ENCODE measurements around the gene SPDYE2. TPM values are rescaled to one million over a fixed set of nuclear protein-coding genes. Genes with fewer than 3 reads are reported as not detected.
A peak's percentile ranks its signal among the peaks of the same experiment; 100 is the strongest.
"Not testable (repeated sequence)": the region's sequence is repeated elsewhere in the genome, so short reads cannot be mapped to it uniquely, and the experiment has no call there.

Gene SPDYE2
- total RNA-seq, 2 experiments from 2014 or later, result 0.29 TPM; not detected in 1

- ATAC-seq; H3K27ac Mint-ChIP-seq; H3K4me1 Mint-ChIP-seq; H3K27me3 Mint-ChIP-seq; DNase-seq; H3K4me3 Mint-ChIP-seq; H3K36me3 Mint-ChIP-seq; H3K9me3 Mint-ChIP-seq (ENCODE audit: low read depth); CTCF ChIA-PET: not testable (repeated sequence)
These were observed 53.6 kb downstream of the SPDYE2 start for GRCh38 chr7:102604431-102605145.

- CTCF ChIA-PET; H3K36me3 Mint-ChIP-seq; ATAC-seq; H3K27ac Mint-ChIP-seq; H3K9me3 Mint-ChIP-seq (ENCODE audit: low read depth); H3K27me3 Mint-ChIP-seq; H3K4me3 Mint-ChIP-seq; H3K4me1 Mint-ChIP-seq; DNase-seq: not testable (repeated sequence)
These were observed 55.8 kb downstream of the SPDYE2 start for GRCh38 chr7:102606848-102607247.

- H3K27me3 Mint-ChIP-seq; H3K36me3 Mint-ChIP-seq; H3K4me3 Mint-ChIP-seq; ATAC-seq; CTCF ChIA-PET; DNase-seq; H3K4me1 Mint-ChIP-seq; H3K9me3 Mint-ChIP-seq (ENCODE audit: low read depth); H3K27ac Mint-ChIP-seq: not testable (repeated sequence)
These were observed 58.7 kb downstream of the SPDYE2 start for GRCh38 chr7:102609734-102610133.

GRCh38 chr7:102610441-102610840 is 59.4 kb downstream of the SPDYE2 start:
- CTCF ChIA-PET; H3K36me3 Mint-ChIP-seq; DNase-seq; H3K4me1 Mint-ChIP-seq; H3K27me3 Mint-ChIP-seq; H3K27ac Mint-ChIP-seq; H3K9me3 Mint-ChIP-seq (ENCODE audit: low read depth); ATAC-seq; H3K4me3 Mint-ChIP-seq: not testable (repeated sequence)

- peak; percentile 70 for ATAC-seq
- H3K4me1 Mint-ChIP-seq; H3K27ac Mint-ChIP-seq; H3K27me3 Mint-ChIP-seq; H3K9me3 Mint-ChIP-seq (ENCODE audit: low read depth); H3K36me3 Mint-ChIP-seq; H3K4me3 Mint-ChIP-seq; DNase-seq; CTCF ChIA-PET: not testable (repeated sequence)
These were observed 60.1 kb downstream of the SPDYE2 start for GRCh38 chr7:102611013-102611674.

- DNase-seq; H3K36me3 Mint-ChIP-seq; CTCF ChIA-PET; H3K27ac Mint-ChIP-seq; H3K27me3 Mint-ChIP-seq; H3K4me3 Mint-ChIP-seq; H3K4me1 Mint-ChIP-seq; ATAC-seq; H3K9me3 Mint-ChIP-seq (ENCODE audit: low read depth): not testable (repeated sequence)
These were observed 60.8 kb downstream of the SPDYE2 start for GRCh38 chr7:102611675-102612325.

Other genes starting within 250 kb of the SPDYE2 start
- not detected for gene SPDYE6, start 194.8 kb upstream of the SPDYE2 start, total RNA-seq
- gene PRKRIP1, start 154.9 kb upstream of the SPDYE2 start, total RNA-seq, result 10 to 100 TPM; 22.2 to 34.5 TPM
- gene ORAI2, start 117.7 kb upstream of the SPDYE2 start, total RNA-seq, result 10 to 100 TPM; 58.1 to 73.7 TPM
- gene ALKBH4, start 86.4 kb upstream of the SPDYE2 start, total RNA-seq, result 10 to 100 TPM; 11.2 to 14.6 TPM
- 10 to 100 TPM; 20.6 to 24.0 TPM for gene LRWD1, start 86.2 kb upstream of the SPDYE2 start, total RNA-seq
- 10 to 100 TPM; 52.9 to 56.7 TPM for gene POLR2J, start 72.3 kb upstream of the SPDYE2 start, total RNA-seq
- gene RASA4B, start 33.4 kb upstream of the SPDYE2 start, total RNA-seq, result 10 to 100 TPM; 14.8 to 16.7 TPM
- 10 to 100 TPM; 11.0 to 11.6 TPM for gene UPK3BL2, start 7.5 kb upstream of the SPDYE2 start, total RNA-seq
- gene POLR2J3, start 21.4 kb downstream of the SPDYE2 start, total RNA-seq, result 10 to 100 TPM; 35.4 to 51.0 TPM
- 10 to 100 TPM; 29.2 to 39.3 TPM for gene RASA4, start 65.5 kb downstream of the SPDYE2 start, total RNA-seq
- 10 to 100 TPM; 20.8 to 30.7 TPM for gene UPK3BL1, start 91.6 kb downstream of the SPDYE2 start, total RNA-seq
- gene SPDYE2B, start 99.1 kb downstream of the SPDYE2 start, total RNA-seq, result not detected
- 10 to 100 TPM; 15.4 to 15.7 TPM for gene POLR2J2, start 120.4 kb downstream of the SPDYE2 start, total RNA-seq
- 10 to 100 TPM in 1 of 2 experiments, 1 to 10 TPM in 1; 9.8 to 10.8 TPM for gene FAM185A, start 197.8 kb downstream of the SPDYE2 start, total RNA-seq